GM23338 (cell line): ENCODE results near the gene ATP8A2. TPM values are rescaled to one million over a fixed set of nuclear protein-coding genes. Genes with fewer than 3 reads are reported as not detected.

Experiments used
- ATAC-seq: fragments of 200-7000 bp; cut with Tn5 transposase; 3 replicates; pipeline ENCODE4 v1.9.1; 2020
- DNase-seq: peaks from one replicate; pipeline ENCODE4 v3.0.0-alpha.2; 2015; ENCODE audit warnings: low spot score
- H2AFZ ChIP-seq: fragments of 200-600 bp; sonication (generic); 2 replicates; pipeline ENCODE4 v1.8.0; 2016; ENCODE audit warnings: antibody characterized with exemption, mild to moderate bottlenecking, moderate library complexity
- H3F3A ChIP-seq: fragments of 200-600 bp; sonication (generic); replicated peaks from 2 replicates; pipeline ENCODE4 v1.8.0; 2017; ENCODE audit warnings: antibody characterized with exemption, mixed run types, low read depth
- H3K27ac ChIP-seq: fragments of 200-600 bp; sonication (generic); 2 replicates; pipeline ENCODE4 v1.6.1; 2016; ENCODE audit warnings: low read depth
- H3K27me3 ChIP-seq: fragments of 200-600 bp; sonication (generic); 2 replicates; pipeline ENCODE4 v1.8.0; 2016; ENCODE audit warnings: mild to moderate bottlenecking, mixed run types, moderate library complexity; ENCODE audit not compliant: insufficient read depth
- H3K36me3 ChIP-seq: fragments of 200-600 bp; sonication (generic); 2 replicates; pipeline ENCODE4 v1.8.0; 2016; ENCODE audit warnings: mild to moderate bottlenecking; ENCODE audit not compliant: insufficient read depth
- H3K4me1 ChIP-seq: fragments of 200-600 bp; sonication (generic); 2 replicates; pipeline ENCODE4 v1.8.0; 2016; ENCODE audit warnings: mild to moderate bottlenecking, moderate library complexity; ENCODE audit not compliant: insufficient read depth
- H3K4me2 ChIP-seq: fragments of 200-600 bp; sonication (generic); 2 replicates; pipeline ENCODE4 v1.7.1; 2017; ENCODE audit warnings: mixed run types
- H3K4me3 ChIP-seq: fragments of 200-600 bp; sonication (generic); 2 replicates; pipeline ENCODE4 v1.6.1; 2016; ENCODE audit warnings: mixed run types
- H3K79me2 ChIP-seq: fragments of 200-600 bp; sonication (generic); replicated peaks from 2 replicates; pipeline ENCODE4 v1.8.0; 2017; ENCODE audit warnings: mild to moderate bottlenecking; ENCODE audit not compliant: insufficient read depth
- H3K9me2 ChIP-seq: fragments of 200-600 bp; sonication (generic); 2 replicates; pipeline ENCODE4 v1.8.0; 2017; ENCODE audit not compliant: insufficient read depth
- H4K20me1 ChIP-seq: fragments of 200-600 bp; sonication (generic); replicated peaks from 2 replicates; pipeline ENCODE4 v1.8.0; 2017; ENCODE audit warnings: mild to moderate bottlenecking; ENCODE audit not compliant: insufficient read depth
- H3K27ac Mint-ChIP-seq: 2 replicates; pipeline ENCODE4 v1.8.0; 2020; ENCODE audit warnings: inconsistent platforms, mild to moderate bottlenecking, moderate library complexity, mixed read lengths
- H3K27me3 Mint-ChIP-seq: 3 replicates; pipeline ENCODE4 v1.8.0; 2022; ENCODE audit warnings: low read depth, mild to moderate bottlenecking, moderate library complexity, mixed read lengths, inconsistent platforms; ENCODE audit not compliant: insufficient read depth, poor library complexity
- H3K36me3 Mint-ChIP-seq: 3 replicates; pipeline ENCODE4 v1.8.0; 2021; ENCODE audit warnings: low read depth, mild to moderate bottlenecking, inconsistent platforms, moderate library complexity, mixed read lengths
- H3K4me1 Mint-ChIP-seq: 3 replicates; pipeline ENCODE4 v1.8.0; 2020; ENCODE audit warnings: mild to moderate bottlenecking, inconsistent platforms, mixed read lengths
- H3K4me3 Mint-ChIP-seq: 3 replicates; pipeline ENCODE4 v1.8.0; 2021; ENCODE audit warnings: moderate library complexity, mild to moderate bottlenecking, inconsistent platforms, mixed read lengths
- H3K9me3 Mint-ChIP-seq: 3 replicates; pipeline ENCODE4 v1.8.0; 2020; ENCODE audit warnings: moderate library complexity, mild to moderate bottlenecking, inconsistent platforms, mixed read lengths
- CREB1 ChIP-seq: fragments of 250-450 bp; sonication (Bioruptor Pico); IDR thresholded peaks from 2 replicates; pipeline ENCODE4 v1.5.0; 2020; ENCODE audit warnings: low read depth, mild to moderate bottlenecking, moderate library complexity
- EZH2 ChIP-seq: fragments of 200-600 bp; sonication (generic); IDR thresholded peaks from one replicate; pipeline ENCODE4 v1.8.0; 2017; ENCODE audit warnings: antibody characterized with exemption, mild to moderate bottlenecking, low read depth; ENCODE audit not compliant: unreplicated experiment
- EZH2phosphoT487 ChIP-seq: fragments of 200-600 bp; sonication (generic); IDR thresholded peaks from one replicate; pipeline ENCODE4 v1.8.1; 2018; ENCODE audit warnings: antibody characterized with exemption; ENCODE audit not compliant: unreplicated experiment
- STAT1 ChIP-seq: IDR thresholded peaks from one replicate; pipeline ENCODE4 v1.6.1; 2016; ENCODE audit warnings: antibody characterized with exemption; ENCODE audit not compliant: unreplicated experiment
- ZNF462 ChIP-seq: fragments of 250-450 bp; sonication (Bioruptor Pico); IDR thresholded peaks from 2 replicates; pipeline ENCODE4 v1.5.0; 2020; ENCODE audit warnings: mild to moderate bottlenecking, moderate library complexity
- polyA plus RNA-seq: library from polyadenylated mRNA; unstranded; fragments of >200 nt; fragmentation: Nextera tagmentation; extraction: Ambion mirVana; gene quantifications from 2 replicates; pipeline ENCODE4 v1.2.1, GENCODE V29; 2016
- total RNA-seq: library from RNA; depleted of rRNA; stranded (reverse); fragments of >200 nt; shearing (Covaris generic); gene quantifications from 2 replicates; pipeline ENCODE4 v1.2.3, GENCODE V29; 2014
- TF ChIP-seq, protein P1 (sequence below), 2 experiments: fragments of 200-600 bp in 1 of 2; sonication (generic) in 1 of 2; conservative IDR thresholded peaks; 2 replicates each; pipeline versions ENCODE4 v1.5.1 to v1.6.1; 2016 to 2017; ENCODE audit warnings: antibody characterized with exemption in 2 of 2, low read depth in 2 of 2, mild to moderate bottlenecking in 2 of 2, moderate library complexity in 1 of 2
- TF ChIP-seq, protein P2 (sequence below): IDR thresholded peaks from 2 replicates; pipeline ENCODE4 v1.6.1; 2016; ENCODE audit warnings: antibody characterized with exemption

ATP8A2 gene
- total and polyA plus RNA-seq, 2 experiments from 2014 or later: 5.7 to 8.8 TPM

DNA sequence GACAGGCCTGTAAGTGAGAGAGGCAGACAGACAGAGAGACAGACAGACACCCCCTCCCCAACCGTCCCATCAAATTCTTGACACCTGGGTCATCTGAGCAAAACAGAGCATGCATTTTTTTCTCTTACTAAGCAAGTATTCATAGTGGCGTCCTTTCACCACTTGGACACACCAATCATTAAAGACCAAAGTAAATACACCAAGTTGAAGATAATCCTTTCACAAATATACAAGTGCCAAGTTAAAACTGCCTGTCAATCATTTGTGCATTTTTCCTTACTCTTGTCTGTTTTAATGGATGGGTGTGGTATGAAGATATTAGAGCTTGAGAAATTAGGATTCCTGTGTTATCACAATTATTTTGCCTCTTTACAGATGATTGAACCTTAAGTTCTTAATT is 337.3 kb downstream of the ATP8A2 start (continued):
- TF ChIP-seq ZNF462 (CRISPR knock-in tag) (no peak), STAT1 (no peak), EZH2 (no peak), EZH2phosphoT487 (no peak), CREB1 (CRISPR knock-in tag) (no peak)
- TF ChIP-seq, protein P1, sequence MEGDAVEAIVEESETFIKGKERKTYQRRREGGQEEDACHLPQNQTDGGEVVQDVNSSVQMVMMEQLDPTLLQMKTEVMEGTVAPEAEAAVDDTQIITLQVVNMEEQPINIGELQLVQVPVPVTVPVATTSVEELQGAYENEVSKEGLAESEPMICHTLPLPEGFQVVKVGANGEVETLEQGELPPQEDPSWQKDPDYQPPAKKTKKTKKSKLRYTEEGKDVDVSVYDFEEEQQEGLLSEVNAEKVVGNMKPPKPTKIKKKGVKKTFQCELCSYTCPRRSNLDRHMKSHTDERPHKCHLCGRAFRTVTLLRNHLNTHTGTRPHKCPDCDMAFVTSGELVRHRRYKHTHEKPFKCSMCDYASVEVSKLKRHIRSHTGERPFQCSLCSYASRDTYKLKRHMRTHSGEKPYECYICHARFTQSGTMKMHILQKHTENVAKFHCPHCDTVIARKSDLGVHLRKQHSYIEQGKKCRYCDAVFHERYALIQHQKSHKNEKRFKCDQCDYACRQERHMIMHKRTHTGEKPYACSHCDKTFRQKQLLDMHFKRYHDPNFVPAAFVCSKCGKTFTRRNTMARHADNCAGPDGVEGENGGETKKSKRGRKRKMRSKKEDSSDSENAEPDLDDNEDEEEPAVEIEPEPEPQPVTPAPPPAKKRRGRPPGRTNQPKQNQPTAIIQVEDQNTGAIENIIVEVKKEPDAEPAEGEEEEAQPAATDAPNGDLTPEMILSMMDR (conservative IDR thresholded peaks at IDR 0.05; ENCODE audit: low read depth in 2 of 2): no peak
- TF ChIP-seq, protein P2, sequence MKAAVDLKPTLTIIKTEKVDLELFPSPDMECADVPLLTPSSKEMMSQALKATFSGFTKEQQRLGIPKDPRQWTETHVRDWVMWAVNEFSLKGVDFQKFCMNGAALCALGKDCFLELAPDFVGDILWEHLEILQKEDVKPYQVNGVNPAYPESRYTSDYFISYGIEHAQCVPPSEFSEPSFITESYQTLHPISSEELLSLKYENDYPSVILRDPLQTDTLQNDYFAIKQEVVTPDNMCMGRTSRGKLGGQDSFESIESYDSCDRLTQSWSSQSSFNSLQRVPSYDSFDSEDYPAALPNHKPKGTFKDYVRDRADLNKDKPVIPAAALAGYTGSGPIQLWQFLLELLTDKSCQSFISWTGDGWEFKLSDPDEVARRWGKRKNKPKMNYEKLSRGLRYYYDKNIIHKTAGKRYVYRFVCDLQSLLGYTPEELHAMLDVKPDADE: no peak

DNA sequence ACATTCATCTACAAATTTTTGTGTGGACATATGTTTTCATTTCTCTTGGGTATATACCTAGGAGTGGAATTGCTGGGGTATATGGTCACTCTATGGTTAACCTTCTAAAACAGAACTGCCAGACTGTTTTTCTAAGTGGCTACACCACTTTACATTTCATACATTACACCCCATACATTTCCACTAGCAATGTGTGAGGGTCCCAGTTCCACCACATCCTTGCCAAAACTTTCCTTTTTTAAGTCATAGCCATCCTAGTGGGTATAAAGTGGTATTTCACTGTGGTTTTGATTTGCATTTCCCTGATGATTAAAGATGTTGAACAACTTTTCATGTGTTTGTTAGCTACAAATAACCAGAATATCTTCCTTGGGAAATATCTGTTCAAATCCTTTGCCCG is 344.0 kb downstream of the ATP8A2 start:
- Mint-ChIP-seq H3K4me3 (no peak overlapping the region), H3K27ac (no peak overlapping the region)
- no peak for TF ChIP-seq ZNF462 (CRISPR knock-in tag)
- no peak for TF ChIP-seq CREB1 (CRISPR knock-in tag)

More for the DNA sequence above, 344.0 kb downstream of the ATP8A2 start:
- Histone ChIP-seq H2AFZ (no peak overlapping the region), H3K27ac (no peak overlapping the region), H3K4me1 (no peaks in the 10 kb centered on the region), H3K4me3 (no peak overlapping the region), H3K27me3 (no peaks in the 10 kb centered on the region), H3K9me2 (no peaks in the 10 kb centered on the region), H4K20me1 (no peaks in the 10 kb centered on the region), H3K79me2 (no peaks in the 10 kb centered on the region), H3K4me2 (no peak overlapping the region), H3F3A (no peaks in the 10 kb centered on the region), H3K36me3 (no peaks in the 10 kb centered on the region)
- Mint-ChIP-seq H3K4me1 (no peaks in the 10 kb centered on the region), H3K36me3 (no peaks in the 10 kb centered on the region), H3K27me3 (no peaks in the 10 kb centered on the region), H3K9me3 (no peaks in the 10 kb centered on the region)
- ATAC-seq (no peak), DNase-seq (no peak)
